DND-41 (cell line): ENCODE measurements around the gene MED22.

ENCODE experiments used
- EZH2 ChIP-seq: IDR thresholded peaks from 3 replicates; pipeline ENCODE4 v1.6.1; 2012; ENCODE audit warnings: borderline replicate concordance, low read depth, mild to moderate bottlenecking, moderate library complexity, low read length, inconsistent platforms; ENCODE audit not compliant: severe bottlenecking
- TF ChIP-seq, protein P1 (sequence below): IDR thresholded peaks from 2 replicates; pipeline ENCODE4 v1.5.1; 2012; ENCODE audit warnings: borderline replicate concordance, low read length, moderate library complexity, mild to moderate bottlenecking; ENCODE audit not compliant: poor library complexity, severe bottlenecking; ENCODE audit errors: extremely low read depth

DNA sequence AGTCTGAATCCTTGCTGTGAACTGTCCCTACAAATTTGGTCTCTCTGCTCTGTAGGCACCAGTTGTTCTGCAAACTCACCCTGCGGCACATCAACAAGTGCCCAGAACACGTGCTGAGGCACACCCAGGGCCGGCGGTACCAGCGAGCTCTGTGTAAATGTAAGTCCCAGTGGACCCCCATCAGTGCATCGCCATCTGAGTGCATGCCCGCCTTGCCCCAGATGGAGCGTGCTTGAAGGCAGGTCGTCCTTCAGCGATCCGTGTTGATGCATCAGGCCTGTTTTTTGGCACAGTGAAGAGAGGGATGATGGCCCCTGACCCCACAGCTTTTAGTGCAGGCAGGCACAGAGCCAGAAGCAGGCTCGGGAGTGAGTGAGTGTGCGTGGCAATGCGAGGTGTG is 9.7 kb upstream of the MED22 start:
- TF ChIP-seq, protein P1, sequence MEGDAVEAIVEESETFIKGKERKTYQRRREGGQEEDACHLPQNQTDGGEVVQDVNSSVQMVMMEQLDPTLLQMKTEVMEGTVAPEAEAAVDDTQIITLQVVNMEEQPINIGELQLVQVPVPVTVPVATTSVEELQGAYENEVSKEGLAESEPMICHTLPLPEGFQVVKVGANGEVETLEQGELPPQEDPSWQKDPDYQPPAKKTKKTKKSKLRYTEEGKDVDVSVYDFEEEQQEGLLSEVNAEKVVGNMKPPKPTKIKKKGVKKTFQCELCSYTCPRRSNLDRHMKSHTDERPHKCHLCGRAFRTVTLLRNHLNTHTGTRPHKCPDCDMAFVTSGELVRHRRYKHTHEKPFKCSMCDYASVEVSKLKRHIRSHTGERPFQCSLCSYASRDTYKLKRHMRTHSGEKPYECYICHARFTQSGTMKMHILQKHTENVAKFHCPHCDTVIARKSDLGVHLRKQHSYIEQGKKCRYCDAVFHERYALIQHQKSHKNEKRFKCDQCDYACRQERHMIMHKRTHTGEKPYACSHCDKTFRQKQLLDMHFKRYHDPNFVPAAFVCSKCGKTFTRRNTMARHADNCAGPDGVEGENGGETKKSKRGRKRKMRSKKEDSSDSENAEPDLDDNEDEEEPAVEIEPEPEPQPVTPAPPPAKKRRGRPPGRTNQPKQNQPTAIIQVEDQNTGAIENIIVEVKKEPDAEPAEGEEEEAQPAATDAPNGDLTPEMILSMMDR: no peak
- TF ChIP-seq EZH2: no peak
